BE2C (cell line): ENCODE data around the gene TBXAS1.

Experiments used
- DNase-seq: peaks from one replicate; pipeline ENCODE4 v3.0.0-alpha.2; 2020
- H3K27me3 ChIP-seq: fragments of 250-450 bp; sonication (Bioruptor Pico); 2 replicates; pipeline ENCODE4 v1.5.1; 2020; ENCODE audit warnings: mild to moderate bottlenecking
- H3K36me3 ChIP-seq: fragments of 250-450 bp; sonication (Bioruptor Pico); 2 replicates; pipeline ENCODE4 v1.5.1; 2020; ENCODE audit warnings: mild to moderate bottlenecking
- H3K4me1 ChIP-seq: fragments of 250-450 bp; sonication (Bioruptor Pico); 2 replicates; pipeline ENCODE4 v1.5.1; 2020
- H3K4me3 ChIP-seq: 2 replicates; pipeline ENCODE4 v1.5.1; 2011; ENCODE audit warnings: low read depth, low read length
- H3K9me3 ChIP-seq: fragments of 250-450 bp; sonication (Bioruptor Pico); 2 replicates; pipeline ENCODE4 v1.5.1; 2020
- CTCF ChIP-seq: IDR thresholded peaks from 2 replicates; pipeline ENCODE4 v1.5.1; 2012; ENCODE audit warnings: mild to moderate bottlenecking, low read depth, low read length

TBXAS1 gene

DNA sequence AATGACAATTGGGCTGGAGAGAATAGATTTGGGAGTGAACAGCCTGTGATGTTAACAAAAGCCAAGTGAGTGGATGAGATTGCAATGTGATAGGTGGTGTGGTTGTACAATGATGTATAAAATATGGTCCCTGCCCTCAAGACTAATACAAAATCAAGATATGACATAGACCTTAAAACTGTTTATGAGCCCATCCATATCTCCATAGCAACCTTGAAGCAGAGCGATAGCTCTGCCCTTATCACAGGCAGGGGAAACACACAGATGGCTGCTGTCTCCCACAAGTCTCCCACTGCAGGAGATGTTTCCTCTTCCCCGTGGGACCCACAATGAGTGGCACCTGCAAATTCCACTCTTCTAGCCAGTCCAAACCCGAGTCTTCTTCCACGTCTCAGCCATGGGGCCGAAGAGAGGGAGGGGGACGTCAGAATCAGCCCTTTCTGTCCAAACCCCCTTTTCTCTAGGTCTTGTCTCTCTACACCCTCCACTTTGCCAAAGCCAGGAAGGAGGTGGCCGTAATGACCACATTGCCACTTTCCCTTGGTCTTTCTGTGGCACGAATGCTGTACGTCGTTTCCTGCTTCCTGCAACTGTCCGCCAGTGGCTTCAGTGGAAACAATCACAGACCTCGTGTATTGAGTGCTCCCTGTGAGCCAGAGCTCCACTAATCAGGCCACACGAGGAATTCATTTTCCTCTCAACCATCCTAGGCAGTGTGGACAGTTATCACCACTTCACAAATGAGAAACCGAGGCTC lies 7.5 kb upstream of the TBXAS1 start:
- Histone ChIP-seq H3K27me3 (peaks cover 24% of the 10 kb centered on the region), H3K4me1 (no peaks in the 10 kb centered on the region), H3K9me3 (no peaks in the 10 kb centered on the region), H3K4me3 (no peak overlapping the region), H3K36me3 (no peaks in the 10 kb centered on the region)
- no peak for DNase-seq
- no peak for TF ChIP-seq CTCF

- no peak for DNase-seq
- Histone ChIP-seq H3K27me3 (peaks cover 27% of the 10 kb centered on the region), H3K4me3 (no peak overlapping the region), H3K4me1 (no peaks in the 10 kb centered on the region), H3K36me3 (no peaks in the 10 kb centered on the region), H3K9me3 (no peaks in the 10 kb centered on the region)
- TF ChIP-seq CTCF, result no peak
Observed at GRCh38 chr7:139822855-139823254, 6.2 kb upstream of the TBXAS1 start.

DNA sequence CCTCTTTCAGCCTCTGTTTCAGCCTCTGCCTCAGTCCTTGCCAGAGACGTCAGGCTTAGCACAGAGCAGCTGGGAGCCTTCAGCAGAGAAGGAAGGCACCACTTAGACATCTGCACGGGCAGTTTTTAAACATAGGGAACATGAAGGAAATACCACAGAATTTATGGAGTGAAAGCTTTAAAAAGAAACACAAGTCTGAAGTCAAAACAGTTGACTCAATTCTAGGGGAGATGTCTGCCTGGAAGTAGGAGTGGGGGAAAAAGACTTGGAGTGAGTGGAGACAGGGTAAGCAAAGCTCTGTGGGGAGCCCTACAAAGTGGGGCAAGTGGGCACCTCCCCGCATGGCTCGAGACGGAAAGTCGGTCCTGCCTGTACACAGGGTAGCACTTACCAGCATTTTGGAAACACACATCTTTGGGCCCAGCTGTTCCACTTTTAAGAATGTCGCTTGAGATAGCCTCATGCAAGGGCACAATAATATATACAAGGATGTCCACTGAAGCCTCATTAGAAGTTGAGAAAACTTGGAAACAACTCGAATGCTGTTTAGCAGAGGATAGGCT lies 5.0 kb upstream of the TBXAS1 start:
- Histone ChIP-seq H3K36me3 (no peaks in the 10 kb centered on the region), H3K9me3 (no peaks in the 10 kb centered on the region), H3K4me3 (no peak overlapping the region), H3K27me3 (peaks cover 27% of the 10 kb centered on the region), H3K4me1 (no peaks in the 10 kb centered on the region)
- no peak for DNase-seq
- TF ChIP-seq CTCF, result no peak

GRCh38 chr7:139825666-139826290 lies 3.3 kb upstream of the TBXAS1 start:
- no peak for DNase-seq

DNA sequence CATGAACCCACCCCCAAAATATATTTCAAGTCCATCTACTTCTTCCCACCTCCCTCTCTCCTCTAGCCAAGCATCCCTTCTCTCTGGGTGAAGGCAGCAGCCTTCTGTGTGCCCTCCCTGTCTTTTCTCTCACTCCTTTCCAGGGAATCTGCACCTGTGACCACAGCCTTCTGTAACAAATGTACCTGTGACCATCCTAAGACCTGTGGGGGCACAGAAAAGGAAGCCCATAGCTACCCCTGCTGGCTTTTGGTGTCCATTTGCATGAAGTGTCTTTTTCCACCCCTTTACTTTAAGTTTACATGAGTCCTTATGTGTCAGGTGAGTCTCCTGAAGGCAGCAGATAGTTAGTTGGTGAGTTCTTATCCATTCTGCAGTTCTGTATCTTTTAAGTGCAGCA lies 2.0 kb upstream of the TBXAS1 start:
- Histone ChIP-seq H3K4me3 (no peak overlapping the region), H3K4me1 (no peaks in the 10 kb centered on the region), H3K9me3 (no peaks in the 10 kb centered on the region), H3K36me3 (no peaks in the 10 kb centered on the region), H3K27me3 (peaks cover 27% of the 10 kb centered on the region)
- no peak for DNase-seq
- peak; percentile 30 for TF ChIP-seq CTCF

More at GRCh38 chr7:139825666-139826290, 3.3 kb upstream of the TBXAS1 start:
- H3K9me3 ChIP-seq, result no peaks in the 10 kb centered on the region
- no peaks in the 10 kb centered on the region for H3K36me3 ChIP-seq
- peaks cover 27% of the 10 kb centered on the region for H3K27me3 ChIP-seq
- no peak for TF ChIP-seq CTCF
- H3K4me1 ChIP-seq, result no peaks in the 10 kb centered on the region
- H3K4me3 ChIP-seq, result no peak overlapping the region

GRCh38 chr7:139828446-139828845 lies 618 bp upstream of the TBXAS1 start:
- Histone ChIP-seq H3K4me1 (no peaks in the 10 kb centered on the region), H3K9me3 (no peaks in the 10 kb centered on the region), H3K27me3 (peaks cover 22% of the 10 kb centered on the region), H3K36me3 (no peaks in the 10 kb centered on the region), H3K4me3 (no peak overlapping the region)
- no peak for DNase-seq
- no peak for TF ChIP-seq CTCF
